GM19372 (cell line): Measurements from ENCODE around the gene AFAP1.

Experiments
- ATAC-seq: cut with Tn5 transposase; IDR thresholded peaks from one replicate; pipeline ENCODE4 v1.9.1; 2021; ENCODE audit warnings: mild to moderate bottlenecking, low read depth, moderate library complexity; ENCODE audit not compliant: unreplicated experiment

Gene AFAP1

GRCh38 chr4:7750523-7750922, 189.1 kb downstream of the AFAP1 start:
- no peak for ATAC-seq

GRCh38 chr4:7747566-7747965, 192.1 kb downstream of the AFAP1 start:
- no peak for ATAC-seq

- no peak for ATAC-seq
Measured at GRCh38 chr4:7747062-7747385, 192.6 kb downstream of the AFAP1 start.

- ATAC-seq, result no peak
Measured at GRCh38 chr4:7746351-7747061, 193.2 kb downstream of the AFAP1 start.

- no peak for ATAC-seq
Measured at GRCh38 chr4:7745301-7745885, 194.3 kb downstream of the AFAP1 start.

- ATAC-seq, result no peak
Measured at GRCh38 chr4:7744142-7744804, 195.4 kb downstream of the AFAP1 start.

- ATAC-seq, result no peak
Measured at GRCh38 chr4:7742807-7743280, 196.8 kb downstream of the AFAP1 start.

- ATAC-seq, result no peak
Measured at GRCh38 chr4:7741946-7742806, 197.5 kb downstream of the AFAP1 start.

- ATAC-seq, result no peak
Measured at GRCh38 chr4:7740866-7741525, 198.7 kb downstream of the AFAP1 start.

GRCh38 chr4:7739918-7740865, 199.5 kb downstream of the AFAP1 start:
- no peak for ATAC-seq

GRCh38 chr4:7739077-7739917, 200.4 kb downstream of the AFAP1 start:
- no peak for ATAC-seq

GRCh38 chr4:7738458-7739076, 201.1 kb downstream of the AFAP1 start:
- ATAC-seq, result no peak

GRCh38 chr4:7737752-7738457, 201.8 kb downstream of the AFAP1 start:
- ATAC-seq, result no peak

- ATAC-seq, result no peak
Measured at GRCh38 chr4:7737268-7737645, 202.4 kb downstream of the AFAP1 start.

GRCh38 chr4:7736436-7737267, 203.0 kb downstream of the AFAP1 start:
- ATAC-seq, result no peak

- no peak for ATAC-seq
Measured at GRCh38 chr4:7735961-7736360, 203.7 kb downstream of the AFAP1 start.

GRCh38 chr4:7735395-7735794, 204.3 kb downstream of the AFAP1 start:
- no peak for ATAC-seq
